ENCODE measurements around the gene ZNF346. TPM values are rescaled to one million over a fixed set of nuclear protein-coding genes. Genes with fewer than 3 reads are reported as not detected.

The ZNF346 gene
- total and polyA plus RNA-seq, 2 experiments from 2014 or later: 32.5 TPM

- no peak overlapping the region for H3K27ac ChIP-seq
- DNase-seq (ENCODE audit: low read depth in 1 of 2, low spot score in 1 of 2): no peak
- TF ChIP-seq CTCF (IDR thresholded peaks at IDR 0.05; ENCODE audit: low read depth, low read length): no peak
- H3K27me3 ChIP-seq: no peaks in the 10 kb centered on the region
- no peak overlapping the region for H3K4me3 ChIP-seq
- peaks cover 3% of the 10 kb centered on the region for H3K4me1 ChIP-seq (ENCODE audit: low read depth)
- H3K36me3 ChIP-seq: peaks cover 2% of the 10 kb centered on the region
- H3K9me3 ChIP-seq (ENCODE audit: low read depth): no peaks in the 10 kb centered on the region
Observed at GRCh38 chr5:177064500-177065277, 42.2 kb downstream of the ZNF346 start.

- Histone ChIP-seq H3K4me1 (ENCODE audit: low read depth) (peaks cover 3% of the 10 kb centered on the region), H3K9me3 (ENCODE audit: low read depth) (no peaks in the 10 kb centered on the region), H3K27me3 (no peaks in the 10 kb centered on the region), H3K4me3 (no peak overlapping the region), H3K27ac (no peak overlapping the region), H3K36me3 (peaks cover 2% of the 10 kb centered on the region)
- no peak for TF ChIP-seq CTCF (IDR thresholded peaks at IDR 0.05; ENCODE audit: low read depth, low read length)
- DNase-seq (ENCODE audit: low read depth in 1 of 2, low spot score in 1 of 2): no peak
Observed at GRCh38 chr5:177065491-177065890, 43.0 kb downstream of the ZNF346 start.

GRCh38 chr5:177066224-177066623, 43.7 kb downstream of the ZNF346 start:
- H3K27ac ChIP-seq: no peak overlapping the region
- peaks cover under 1% of the 10 kb centered on the region for H3K4me1 ChIP-seq (ENCODE audit: low read depth)
- H3K27me3 ChIP-seq: no peaks in the 10 kb centered on the region
- peaks cover 2% of the 10 kb centered on the region for H3K36me3 ChIP-seq
- no peak overlapping the region for H3K4me3 ChIP-seq
- no peaks in the 10 kb centered on the region for H3K9me3 ChIP-seq (ENCODE audit: low read depth)
- no peak for DNase-seq (ENCODE audit: low read depth in 1 of 2, low spot score in 1 of 2)
- no peak for TF ChIP-seq CTCF (IDR thresholded peaks at IDR 0.05; ENCODE audit: low read depth, low read length)

GRCh38 chr5:177067503-177067902, 45.0 kb downstream of the ZNF346 start:
- H3K9me3 ChIP-seq (ENCODE audit: low read depth): no peaks in the 10 kb centered on the region
- H3K4me1 ChIP-seq (ENCODE audit: low read depth): no peaks in the 10 kb centered on the region
- no peak overlapping the region for H3K4me3 ChIP-seq
- H3K36me3 ChIP-seq: peaks cover 2% of the 10 kb centered on the region
- no peak for DNase-seq (ENCODE audit: low read depth in 1 of 2, low spot score in 1 of 2)
- H3K27me3 ChIP-seq: no peaks in the 10 kb centered on the region
- TF ChIP-seq CTCF (IDR thresholded peaks at IDR 0.05; ENCODE audit: low read depth, low read length): no peak
- no peak overlapping the region for H3K27ac ChIP-seq

GRCh38 chr5:177070536-177071191, 48.2 kb downstream of the ZNF346 start:
- Histone ChIP-seq H3K27me3 (no peaks in the 10 kb centered on the region), H3K36me3 (no peaks in the 10 kb centered on the region), H3K9me3 (ENCODE audit: low read depth) (no peaks in the 10 kb centered on the region), H3K4me1 (ENCODE audit: low read depth) (no peaks in the 10 kb centered on the region), H3K4me3 (no peak overlapping the region), H3K27ac (no peak overlapping the region)
- no peak for DNase-seq (ENCODE audit: low read depth in 1 of 2, low spot score in 1 of 2)
- no peak for TF ChIP-seq CTCF (IDR thresholded peaks at IDR 0.05; ENCODE audit: low read depth, low read length)
